Neural cell (in vitro differentiated cells): ENCODE results near the gene MEF2A. TPM values are rescaled to one million over a fixed set of nuclear protein-coding genes. Genes with fewer than 3 reads are reported as not detected.

Source experiments
- H2AFZ ChIP-seq: fragments of 200-600, 300-800 bp; sonication (generic), shearing (Covaris generic); 2 replicates; pipeline ENCODE4 v1.6.0; 2014; ENCODE audit warnings: low read depth, mild to moderate bottlenecking, antibody characterized with exemption, low read length, moderate library complexity
- H3F3A ChIP-seq: fragments of 200-600 bp; shearing (Covaris generic); 2 replicates; pipeline ENCODE4 v1.6.1; 2016; ENCODE audit warnings: mild to moderate bottlenecking, moderate library complexity, mixed read lengths, antibody characterized with exemption, low read length; ENCODE audit not compliant: insufficient read depth, poor library complexity, severe bottlenecking
- H3K27ac ChIP-seq: fragments of 200-600, 300-800 bp; sonication (generic), shearing (Covaris generic); 2 replicates; pipeline ENCODE4 v1.5.1; 2014; ENCODE audit warnings: mild to moderate bottlenecking, low read length, moderate library complexity
- H3K27me3 ChIP-seq: fragments of 300-800, 200-600 bp; sonication (generic), shearing (Covaris generic); 2 replicates; pipeline ENCODE4 v1.6.0; 2014; ENCODE audit warnings: mild to moderate bottlenecking, low read depth, low read length, moderate library complexity; ENCODE audit not compliant: insufficient read depth
- H3K36me3 ChIP-seq: fragments of 300-800, 200-600 bp; sonication (generic), shearing (Covaris generic); 2 replicates; pipeline ENCODE4 v1.5.1; 2014; ENCODE audit warnings: mild to moderate bottlenecking, antibody characterized with exemption, low read length, moderate library complexity; ENCODE audit not compliant: insufficient read depth
- H3K4me2 ChIP-seq: fragments of 300-800, 200-600 bp; sonication (generic), shearing (Covaris generic); 2 replicates; pipeline ENCODE4 v1.6.0; 2014; ENCODE audit warnings: mild to moderate bottlenecking, low read length
- H3K4me3 ChIP-seq: fragments of 300-800, 200-600 bp; sonication (generic), shearing (Covaris generic); 2 replicates; pipeline ENCODE4 v1.5.1; 2014; ENCODE audit warnings: mild to moderate bottlenecking, low read length, moderate library complexity
- H3K79me2 ChIP-seq: fragments of 200-600 bp; shearing (Covaris generic); replicated peaks from 2 replicates; pipeline ENCODE4 v1.6.0; 2014; ENCODE audit warnings: mild to moderate bottlenecking, low read length, moderate library complexity; ENCODE audit not compliant: insufficient read depth
- H3K9ac ChIP-seq: fragments of 300-800, 200-600 bp; sonication (generic), shearing (Covaris generic); 2 replicates; pipeline ENCODE4 v1.6.1; 2016; ENCODE audit warnings: mild to moderate bottlenecking, low read length, mixed read lengths
- H3K9me2 ChIP-seq: fragments of 200-600 bp; shearing (Covaris generic); 2 replicates; pipeline ENCODE4 v1.6.1; 2016; ENCODE audit warnings: mild to moderate bottlenecking, low read length, mixed read lengths; ENCODE audit not compliant: insufficient read depth
- H3K9me3 ChIP-seq: fragments of 200-600, 300-800 bp; sonication (generic), shearing (Covaris generic); 2 replicates; pipeline ENCODE4 v1.6.1; 2016; ENCODE audit warnings: mild to moderate bottlenecking, mixed run types, low read length, moderate library complexity, mixed read lengths
- H4K20me1 ChIP-seq: fragments of 200-600 bp; shearing (Covaris generic); 2 replicates; pipeline ENCODE4 v1.6.1; 2016; ENCODE audit warnings: mild to moderate bottlenecking, mixed run types; ENCODE audit not compliant: insufficient read depth
- EP300 ChIP-seq: fragments of 450-650 bp; conservative IDR thresholded peaks from 2 replicates; pipeline ENCODE4 v1.6.1; 2014; ENCODE audit warnings: antibody characterized with exemption, mild to moderate bottlenecking, moderate library complexity; ENCODE audit not compliant: poor library complexity, severe bottlenecking
- EZH2 ChIP-seq: fragments of 200-600, 300-800 bp; shearing (Covaris generic), sonication (generic); IDR thresholded peaks from 2 replicates; pipeline ENCODE4 v1.6.1; 2014; ENCODE audit warnings: antibody characterized with exemption, low read length, borderline replicate concordance, mild to moderate bottlenecking; ENCODE audit not compliant: insufficient read depth, poor library complexity, severe bottlenecking
- MXI1 ChIP-seq: fragments of 450-650 bp; conservative IDR thresholded peaks from 2 replicates; pipeline ENCODE4 v1.6.1; 2014; ENCODE audit warnings: antibody characterized with exemption, mild to moderate bottlenecking; ENCODE audit not compliant: poor library complexity, severe bottlenecking
- POLR2AphosphoS5 ChIP-seq: IDR thresholded peaks from 2 replicates; pipeline ENCODE4 v1.6.1; 2012
- RAD21 ChIP-seq: fragments of 450-650 bp; conservative IDR thresholded peaks from 2 replicates; pipeline ENCODE4 v1.6.1; 2014; ENCODE audit warnings: antibody characterized with exemption, mild to moderate bottlenecking, moderate library complexity
- SMC3 ChIP-seq: fragments of 450-650 bp; conservative IDR thresholded peaks from 2 replicates; pipeline ENCODE4 v1.6.1; 2014; ENCODE audit warnings: antibody characterized with exemption, mild to moderate bottlenecking, moderate library complexity; ENCODE audit not compliant: poor library complexity
- TAF1 ChIP-seq: IDR thresholded peaks from 2 replicates; pipeline ENCODE4 v1.6.1; 2012; ENCODE audit warnings: low read depth
- polyA plus RNA-seq: library from polyadenylated mRNA; depleted of rRNA; stranded (reverse); fragments of >200 nt; gene quantifications from 2 replicates; pipeline ENCODE4 v1.2.3, GENCODE V29; 2014
- TF ChIP-seq, protein P1 (sequence below): fragments of 450-650 bp; IDR thresholded peaks from 2 replicates; pipeline ENCODE4 v1.5.1; 2014; ENCODE audit warnings: antibody characterized with exemption, mild to moderate bottlenecking, moderate library complexity; ENCODE audit not compliant: poor library complexity, severe bottlenecking
- TF ChIP-seq, protein P2 (sequence below): IDR thresholded peaks from 2 replicates; pipeline ENCODE4 v1.6.1; 2012; ENCODE audit warnings: borderline replicate concordance

Gene MEF2A
- polyA plus RNA-seq, 1 donor from 2014 or later: 32.2 TPM

DNA sequence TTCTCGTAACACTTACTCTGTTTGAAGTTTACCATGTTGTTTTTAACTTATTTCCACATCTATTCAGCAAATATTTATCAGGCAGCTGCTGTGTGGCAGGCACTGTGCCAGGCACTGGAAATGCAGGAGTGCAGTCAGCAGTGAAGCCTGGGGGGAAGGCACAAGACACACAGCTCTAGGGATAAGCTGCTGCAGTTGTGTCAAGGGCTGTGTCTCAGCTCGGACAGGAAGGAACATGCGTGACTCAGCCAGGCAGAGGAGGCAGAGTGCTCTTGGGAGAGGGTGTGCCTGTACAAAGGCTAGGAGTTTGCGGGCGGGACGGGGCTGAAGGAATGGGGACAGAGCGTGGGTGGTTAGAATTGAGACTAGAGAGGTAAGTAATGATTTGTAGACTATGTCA, 142.8 kb downstream of the MEF2A start:
- Histone ChIP-seq H3K27ac (no peak overlapping the region), H3K9me3 (no peaks in the 10 kb centered on the region), H3K27me3 (no peaks in the 10 kb centered on the region), H3K4me2 (no peak overlapping the region), H3K4me3 (no peak overlapping the region), H3K36me3 (no peaks in the 10 kb centered on the region), H4K20me1 (no peaks in the 10 kb centered on the region), H3F3A (no peaks in the 10 kb centered on the region), H2AFZ (no peak overlapping the region), H3K79me2 (no peaks in the 10 kb centered on the region), H3K9ac (no peak overlapping the region), H3K9me2 (no peaks in the 10 kb centered on the region)
- TF ChIP-seq RAD21 (no peak), TAF1 (no peak), EZH2 (no peak), MXI1 (no peak), POLR2AphosphoS5 (no peak), EP300 (no peak), SMC3 (no peak)
- TF ChIP-seq, protein P1, sequence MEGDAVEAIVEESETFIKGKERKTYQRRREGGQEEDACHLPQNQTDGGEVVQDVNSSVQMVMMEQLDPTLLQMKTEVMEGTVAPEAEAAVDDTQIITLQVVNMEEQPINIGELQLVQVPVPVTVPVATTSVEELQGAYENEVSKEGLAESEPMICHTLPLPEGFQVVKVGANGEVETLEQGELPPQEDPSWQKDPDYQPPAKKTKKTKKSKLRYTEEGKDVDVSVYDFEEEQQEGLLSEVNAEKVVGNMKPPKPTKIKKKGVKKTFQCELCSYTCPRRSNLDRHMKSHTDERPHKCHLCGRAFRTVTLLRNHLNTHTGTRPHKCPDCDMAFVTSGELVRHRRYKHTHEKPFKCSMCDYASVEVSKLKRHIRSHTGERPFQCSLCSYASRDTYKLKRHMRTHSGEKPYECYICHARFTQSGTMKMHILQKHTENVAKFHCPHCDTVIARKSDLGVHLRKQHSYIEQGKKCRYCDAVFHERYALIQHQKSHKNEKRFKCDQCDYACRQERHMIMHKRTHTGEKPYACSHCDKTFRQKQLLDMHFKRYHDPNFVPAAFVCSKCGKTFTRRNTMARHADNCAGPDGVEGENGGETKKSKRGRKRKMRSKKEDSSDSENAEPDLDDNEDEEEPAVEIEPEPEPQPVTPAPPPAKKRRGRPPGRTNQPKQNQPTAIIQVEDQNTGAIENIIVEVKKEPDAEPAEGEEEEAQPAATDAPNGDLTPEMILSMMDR: no peak
- TF ChIP-seq, protein P2, sequence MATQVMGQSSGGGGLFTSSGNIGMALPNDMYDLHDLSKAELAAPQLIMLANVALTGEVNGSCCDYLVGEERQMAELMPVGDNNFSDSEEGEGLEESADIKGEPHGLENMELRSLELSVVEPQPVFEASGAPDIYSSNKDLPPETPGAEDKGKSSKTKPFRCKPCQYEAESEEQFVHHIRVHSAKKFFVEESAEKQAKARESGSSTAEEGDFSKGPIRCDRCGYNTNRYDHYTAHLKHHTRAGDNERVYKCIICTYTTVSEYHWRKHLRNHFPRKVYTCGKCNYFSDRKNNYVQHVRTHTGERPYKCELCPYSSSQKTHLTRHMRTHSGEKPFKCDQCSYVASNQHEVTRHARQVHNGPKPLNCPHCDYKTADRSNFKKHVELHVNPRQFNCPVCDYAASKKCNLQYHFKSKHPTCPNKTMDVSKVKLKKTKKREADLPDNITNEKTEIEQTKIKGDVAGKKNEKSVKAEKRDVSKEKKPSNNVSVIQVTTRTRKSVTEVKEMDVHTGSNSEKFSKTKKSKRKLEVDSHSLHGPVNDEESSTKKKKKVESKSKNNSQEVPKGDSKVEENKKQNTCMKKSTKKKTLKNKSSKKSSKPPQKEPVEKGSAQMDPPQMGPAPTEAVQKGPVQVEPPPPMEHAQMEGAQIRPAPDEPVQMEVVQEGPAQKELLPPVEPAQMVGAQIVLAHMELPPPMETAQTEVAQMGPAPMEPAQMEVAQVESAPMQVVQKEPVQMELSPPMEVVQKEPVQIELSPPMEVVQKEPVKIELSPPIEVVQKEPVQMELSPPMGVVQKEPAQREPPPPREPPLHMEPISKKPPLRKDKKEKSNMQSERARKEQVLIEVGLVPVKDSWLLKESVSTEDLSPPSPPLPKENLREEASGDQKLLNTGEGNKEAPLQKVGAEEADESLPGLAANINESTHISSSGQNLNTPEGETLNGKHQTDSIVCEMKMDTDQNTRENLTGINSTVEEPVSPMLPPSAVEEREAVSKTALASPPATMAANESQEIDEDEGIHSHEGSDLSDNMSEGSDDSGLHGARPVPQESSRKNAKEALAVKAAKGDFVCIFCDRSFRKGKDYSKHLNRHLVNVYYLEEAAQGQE: no peak

DNA sequence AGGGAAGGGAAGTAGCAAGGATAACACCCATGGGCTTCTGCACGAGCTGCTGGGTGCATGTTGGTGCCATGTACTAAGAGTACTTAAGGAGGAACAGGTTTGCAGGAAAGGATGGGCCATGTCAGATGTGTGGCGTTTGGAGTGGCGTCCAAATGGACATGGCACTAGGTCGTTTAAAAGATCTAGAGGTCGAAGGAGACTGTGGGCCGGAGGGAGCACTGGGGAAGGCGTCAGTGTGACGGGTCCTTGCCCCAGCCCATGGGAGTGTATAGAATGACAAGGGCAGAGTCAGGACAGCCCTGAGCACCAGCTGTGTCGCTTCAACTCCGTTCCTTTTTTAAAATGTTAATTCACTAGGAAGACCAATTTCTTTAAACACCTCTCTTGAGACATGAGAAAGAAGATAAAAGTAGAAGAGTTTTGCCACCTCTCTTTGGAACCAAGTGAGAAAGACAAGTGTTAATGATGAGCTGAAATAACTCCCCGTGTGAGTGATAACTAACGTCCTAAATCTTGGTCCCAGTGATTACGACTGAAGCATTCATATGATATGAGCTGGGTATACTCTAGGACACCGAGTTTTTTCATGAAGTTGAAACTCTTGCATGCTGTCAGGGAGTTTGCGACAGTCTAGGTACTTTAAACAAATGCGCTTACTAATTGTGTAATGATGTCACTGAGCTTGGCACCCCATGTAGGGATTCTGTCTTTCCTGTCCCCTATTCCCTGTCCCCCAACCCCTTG, 143.6 kb downstream of the MEF2A start:
- H3K9me3 ChIP-seq: no peaks in the 10 kb centered on the region
- no peaks in the 10 kb centered on the region for H3F3A ChIP-seq
- no peaks in the 10 kb centered on the region for H3K36me3 ChIP-seq
- H3K27me3 ChIP-seq: no peaks in the 10 kb centered on the region
- no peak overlapping the region for H3K4me3 ChIP-seq
- H3K79me2 ChIP-seq: no peaks in the 10 kb centered on the region
- no peak overlapping the region for H3K4me2 ChIP-seq
- H2AFZ ChIP-seq: no peak overlapping the region
- H3K9me2 ChIP-seq: no peaks in the 10 kb centered on the region
- TF ChIP-seq TAF1 (no peak), SMC3 (no peak), RAD21 (no peak), POLR2AphosphoS5 (no peak), EZH2 (no peak), EP300 (no peak), MXI1 (no peak)
- TF ChIP-seq, protein P1: no peak
- TF ChIP-seq, protein P2: no peak
- H4K20me1 ChIP-seq: no peaks in the 10 kb centered on the region
- no peak overlapping the region for H3K27ac ChIP-seq
- H3K9ac ChIP-seq: no peak overlapping the region
